NCI-H510A treated with DMSO at 0.1 percent for 48 hours (cell line): ENCODE results near the gene NRDE2.

Experiments used
- DNase-seq: peaks from one replicate; lab custom pipeline; 2025; lab: John Stamatoyannopoulos, UW

Gene NRDE2, protein sequence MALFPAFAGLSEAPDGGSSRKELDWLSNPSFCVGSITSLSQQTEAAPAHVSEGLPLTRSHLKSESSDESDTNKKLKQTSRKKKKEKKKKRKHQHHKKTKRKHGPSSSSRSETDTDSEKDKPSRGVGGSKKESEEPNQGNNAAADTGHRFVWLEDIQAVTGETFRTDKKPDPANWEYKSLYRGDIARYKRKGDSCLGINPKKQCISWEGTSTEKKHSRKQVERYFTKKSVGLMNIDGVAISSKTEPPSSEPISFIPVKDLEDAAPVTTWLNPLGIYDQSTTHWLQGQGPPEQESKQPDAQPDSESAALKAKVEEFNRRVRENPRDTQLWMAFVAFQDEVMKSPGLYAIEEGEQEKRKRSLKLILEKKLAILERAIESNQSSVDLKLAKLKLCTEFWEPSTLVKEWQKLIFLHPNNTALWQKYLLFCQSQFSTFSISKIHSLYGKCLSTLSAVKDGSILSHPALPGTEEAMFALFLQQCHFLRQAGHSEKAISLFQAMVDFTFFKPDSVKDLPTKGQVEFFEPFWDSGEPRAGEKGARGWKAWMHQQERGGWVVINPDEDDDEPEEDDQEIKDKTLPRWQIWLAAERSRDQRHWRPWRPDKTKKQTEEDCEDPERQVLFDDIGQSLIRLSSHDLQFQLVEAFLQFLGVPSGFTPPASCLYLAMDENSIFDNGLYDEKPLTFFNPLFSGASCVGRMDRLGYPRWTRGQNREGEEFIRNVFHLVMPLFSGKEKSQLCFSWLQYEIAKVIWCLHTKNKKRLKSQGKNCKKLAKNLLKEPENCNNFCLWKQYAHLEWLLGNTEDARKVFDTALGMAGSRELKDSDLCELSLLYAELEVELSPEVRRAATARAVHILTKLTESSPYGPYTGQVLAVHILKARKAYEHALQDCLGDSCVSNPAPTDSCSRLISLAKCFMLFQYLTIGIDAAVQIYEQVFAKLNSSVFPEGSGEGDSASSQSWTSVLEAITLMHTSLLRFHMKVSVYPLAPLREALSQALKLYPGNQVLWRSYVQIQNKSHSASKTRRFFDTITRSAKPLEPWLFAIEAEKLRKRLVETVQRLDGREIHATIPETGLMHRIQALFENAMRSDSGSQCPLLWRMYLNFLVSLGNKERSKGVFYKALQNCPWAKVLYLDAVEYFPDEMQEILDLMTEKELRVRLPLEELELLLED

DNA sequence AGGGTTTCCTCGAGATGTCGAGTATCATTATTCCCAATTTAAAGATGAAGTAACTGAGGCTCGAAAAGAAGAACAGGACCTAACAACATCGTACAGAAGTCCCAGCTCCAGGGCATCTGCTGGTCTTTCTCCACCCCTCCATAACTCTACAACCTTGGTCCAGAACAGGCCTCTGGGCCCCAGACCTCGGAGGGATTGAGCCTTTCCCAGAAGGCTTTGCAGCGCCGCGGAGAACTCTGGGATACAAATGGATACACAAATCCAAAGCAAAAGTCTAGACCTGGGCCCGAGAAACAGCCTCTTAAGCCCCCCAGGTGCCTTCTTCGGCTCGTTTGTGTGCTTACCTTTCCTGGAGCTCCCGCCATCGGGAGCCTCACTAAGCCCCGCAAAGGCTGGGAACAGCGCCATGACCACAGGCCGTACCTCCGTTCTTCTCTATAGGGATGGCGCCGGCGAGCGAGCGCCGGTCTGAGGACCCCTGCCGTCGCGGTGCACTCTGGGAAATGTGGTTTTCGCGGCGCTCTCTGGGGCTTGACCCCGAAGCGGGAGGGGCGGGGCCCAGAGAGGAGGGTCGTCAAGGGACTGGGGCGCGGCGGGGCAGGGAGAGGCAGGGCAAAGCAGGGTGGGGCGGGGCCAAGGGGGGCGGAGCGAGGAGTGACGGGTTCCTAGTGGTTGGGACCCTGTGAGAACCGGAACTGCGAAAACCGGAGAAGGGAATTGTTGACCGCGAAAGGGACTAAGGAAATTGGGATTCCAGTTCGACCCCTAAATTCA is at the start of gene NRDE2:
Gene NRDE2, minus strand, starts transcription at position 445 of the 774 bp plus-strand sequence. Its CDS starts 37 bp downstream, at position 408.
- DNase-seq: peak; percentile 96

DNA sequence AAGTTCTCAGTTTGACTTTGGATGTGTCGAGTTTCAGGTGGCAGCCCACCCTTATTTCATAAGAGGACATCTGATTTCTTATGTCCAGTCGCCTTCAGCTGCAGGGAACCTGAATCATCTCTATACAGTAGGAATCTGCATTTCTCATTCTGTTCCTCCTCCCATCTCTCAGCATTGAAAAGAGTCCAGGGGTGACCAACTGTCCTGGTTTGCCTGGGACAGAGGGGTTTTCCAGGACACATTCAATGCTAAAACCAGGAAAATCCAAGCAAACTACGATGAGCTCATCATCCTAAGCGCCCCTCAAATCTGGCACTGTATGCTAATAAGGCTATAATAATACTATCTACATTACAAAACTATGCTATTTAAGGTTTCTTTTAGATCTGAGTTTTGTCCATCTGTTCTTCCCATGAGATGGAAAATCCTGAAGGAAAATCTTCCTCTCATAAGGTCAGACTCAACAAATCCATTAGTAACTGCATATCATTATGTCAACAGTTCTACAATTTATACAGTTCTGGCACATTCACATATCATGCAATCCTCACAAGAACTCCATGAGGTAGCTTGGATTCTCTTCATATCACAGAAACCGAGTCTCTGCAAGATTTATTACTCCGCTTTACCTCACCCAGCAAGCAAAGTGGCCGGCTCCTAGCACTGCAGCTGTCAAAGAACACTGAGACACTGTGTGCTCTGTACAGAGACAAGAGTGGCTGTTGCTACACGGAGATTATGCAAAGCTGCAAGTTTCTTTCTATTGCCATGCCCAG is 49.5 kb upstream of the NRDE2 start:
- DNase-seq: peak; percentile 65

DNA sequence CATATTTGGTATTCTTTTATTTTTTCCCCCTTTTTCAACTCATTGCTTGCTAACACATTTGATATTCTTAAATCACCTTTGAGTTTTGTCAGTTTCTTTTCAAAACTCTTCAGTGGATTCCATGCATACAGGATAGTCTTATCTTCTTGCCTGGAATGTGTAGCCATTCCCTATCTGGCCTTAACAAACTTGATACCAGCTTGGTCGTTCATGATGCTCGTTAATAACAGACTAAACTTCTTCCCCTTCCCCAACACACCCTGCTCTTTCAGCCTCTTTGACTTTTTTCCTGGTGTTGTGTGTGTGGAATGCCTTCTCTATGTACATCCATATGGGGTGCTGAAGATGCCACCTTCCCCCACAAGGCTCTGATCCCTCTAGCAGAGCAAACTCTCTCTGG is 47.4 kb upstream of the NRDE2 start:
- DNase-seq: no peak

DNA sequence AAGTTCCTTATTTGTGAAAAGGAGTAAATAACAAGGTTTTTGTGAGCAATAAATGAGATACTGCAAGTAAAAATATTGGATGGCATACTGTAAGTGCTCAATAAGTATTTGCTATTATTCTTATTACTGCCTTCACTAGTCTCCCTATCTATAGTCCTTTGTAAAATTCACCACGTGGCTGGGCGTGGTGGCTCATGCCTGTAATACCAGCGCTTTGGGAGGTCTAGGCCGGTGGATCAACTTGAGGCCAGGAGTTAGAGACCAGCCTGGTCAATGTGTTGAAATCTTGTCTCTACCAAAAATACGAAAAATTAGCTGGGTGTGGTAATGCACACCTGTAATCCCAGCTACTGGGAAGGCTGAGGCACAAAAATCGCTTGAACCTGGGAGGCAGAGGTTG is 46.5 kb upstream of the NRDE2 start:
- no peak for DNase-seq

DNA sequence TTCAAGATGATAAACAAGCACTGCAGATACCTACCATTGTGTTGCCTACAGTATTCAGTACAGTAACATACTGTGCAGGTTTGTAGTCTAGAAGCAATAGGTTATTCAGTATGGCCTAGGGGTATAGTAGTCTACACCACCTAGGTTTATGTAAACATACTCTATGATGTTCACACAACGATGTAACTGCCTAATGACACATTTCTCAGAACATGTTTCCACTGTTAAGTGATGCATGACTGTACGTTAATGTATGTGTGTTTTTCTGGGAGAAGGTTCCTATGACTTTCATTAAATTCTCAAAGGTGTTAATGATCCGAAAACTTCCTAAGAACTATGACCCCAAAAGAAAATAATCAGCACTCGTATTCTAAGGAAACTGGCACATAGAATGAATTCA is 44.2 kb upstream of the NRDE2 start:
- DNase-seq: peak; percentile 18

DNA sequence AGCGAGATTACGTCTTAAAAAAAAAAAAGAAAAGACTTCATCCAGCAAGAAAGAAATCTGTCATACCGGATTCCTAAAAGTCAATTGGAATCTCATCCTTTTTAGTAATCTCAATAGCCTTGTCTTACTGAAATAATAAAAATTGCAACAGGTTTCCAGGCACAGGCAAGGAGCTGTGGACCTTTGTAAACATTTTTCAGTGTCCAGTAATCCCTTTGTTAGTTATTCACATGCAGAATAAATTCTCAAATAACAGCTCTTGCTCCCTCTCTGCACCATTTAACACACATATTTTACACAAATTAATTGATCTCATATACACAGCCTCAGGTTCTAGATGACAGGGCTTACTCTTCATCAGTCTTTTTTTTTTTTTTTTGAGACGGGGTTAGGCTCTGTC is 43.1 kb upstream of the NRDE2 start:
- no peak for DNase-seq

DNA sequence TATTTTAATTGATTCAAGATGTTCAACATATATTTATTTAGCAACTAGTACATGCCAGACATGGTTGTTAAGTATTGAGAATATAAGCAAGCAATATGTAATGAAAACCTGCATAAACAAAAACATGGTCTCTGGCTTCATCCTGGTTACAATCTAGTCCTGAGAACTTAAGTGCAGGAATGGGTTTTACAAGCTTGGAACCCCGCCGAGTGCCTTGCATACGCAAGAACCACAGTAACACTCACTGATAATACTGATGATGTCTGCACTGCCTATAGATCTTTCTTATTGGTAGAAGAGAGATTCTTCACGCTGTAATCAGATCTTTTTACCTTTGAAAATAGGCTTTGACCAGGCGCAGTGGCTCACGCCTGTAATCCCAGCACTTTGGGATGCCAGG is 42.1 kb upstream of the NRDE2 start:
- no peak for DNase-seq

DNA sequence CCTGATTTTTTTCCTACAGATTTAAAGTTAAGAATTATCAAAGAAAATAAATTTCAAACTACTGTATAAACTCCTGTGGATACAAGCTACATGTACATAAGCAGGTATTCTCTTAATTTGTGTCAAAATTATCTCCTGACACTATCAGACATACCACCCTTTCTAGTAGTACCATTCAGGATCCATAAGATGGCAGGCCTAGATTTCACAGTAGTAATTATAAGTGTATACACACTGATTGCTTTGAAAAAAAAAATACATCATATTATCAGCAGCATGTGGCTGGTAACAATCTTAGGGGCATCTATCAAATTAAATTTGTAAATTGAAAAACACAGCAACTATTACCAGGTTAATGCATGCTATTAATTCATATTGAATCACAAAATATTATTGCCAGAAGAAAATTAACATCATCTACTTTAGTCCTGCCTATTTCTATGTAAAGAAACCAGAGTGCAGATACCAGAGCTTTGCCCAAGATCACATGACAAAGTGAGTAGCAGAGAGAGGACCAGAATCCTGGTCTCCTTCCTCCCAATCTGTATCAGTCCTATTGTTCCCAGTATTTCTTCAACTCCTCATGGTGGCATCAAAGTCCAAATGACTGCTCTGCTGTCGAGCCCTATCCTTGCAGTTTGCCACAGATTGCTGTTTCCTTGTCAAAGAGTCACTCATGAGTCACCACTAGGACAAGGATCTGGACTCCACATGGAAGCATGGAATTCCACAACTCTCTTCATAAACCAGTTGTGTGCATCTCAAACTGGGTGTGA is 37.4 kb upstream of the NRDE2 start:
- no peak for DNase-seq

DNA sequence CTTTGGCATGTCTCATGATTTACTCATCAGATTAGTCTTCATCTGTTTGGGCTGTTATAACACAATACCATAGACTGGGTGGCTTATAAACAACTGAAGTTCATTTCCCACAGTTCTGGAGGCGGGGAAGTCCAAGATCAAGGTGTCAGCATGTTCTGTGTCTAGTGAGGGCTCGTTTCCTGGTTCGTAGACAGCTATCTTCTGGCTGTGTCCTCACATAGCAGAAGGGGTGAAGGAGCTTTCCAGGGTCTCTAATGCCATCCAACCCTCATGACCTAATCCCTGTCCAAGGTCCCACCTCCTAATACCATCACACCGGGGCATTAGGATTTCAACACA is 30.8 kb upstream of the NRDE2 start:
- DNase-seq: no peak

DNA sequence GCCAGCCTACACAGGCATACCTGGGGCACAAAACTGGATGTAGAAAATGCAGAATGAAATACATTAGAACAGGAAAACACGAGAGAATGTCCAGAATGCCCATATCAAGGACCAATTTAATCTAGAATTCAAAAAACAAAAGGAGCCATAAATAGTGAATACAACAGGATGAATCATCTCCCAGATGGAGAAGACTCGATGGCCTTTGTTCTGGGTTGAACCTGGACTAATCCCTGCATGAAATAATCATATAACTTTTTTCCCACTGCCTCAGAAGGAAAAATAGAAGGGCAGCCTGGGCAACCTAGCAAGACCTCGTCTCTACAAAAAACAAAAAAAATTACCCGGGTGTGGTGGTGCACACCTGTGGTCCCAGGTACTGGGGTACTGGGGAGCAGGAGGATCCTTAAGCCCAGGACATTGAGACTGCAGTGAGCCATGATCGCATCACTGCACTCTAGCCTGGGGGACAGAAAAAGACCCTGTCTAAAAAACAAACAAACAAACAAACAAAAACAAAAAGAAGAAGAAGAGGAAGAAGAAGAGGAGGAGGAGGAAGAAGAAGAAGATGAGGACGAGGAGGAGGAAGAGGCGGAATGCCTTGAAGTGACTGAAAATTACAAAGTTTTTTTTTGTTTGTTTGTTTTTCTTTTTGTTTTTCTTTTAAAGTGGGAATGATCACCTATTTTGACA is 30.3 kb upstream of the NRDE2 start:
- no peak for DNase-seq

DNA sequence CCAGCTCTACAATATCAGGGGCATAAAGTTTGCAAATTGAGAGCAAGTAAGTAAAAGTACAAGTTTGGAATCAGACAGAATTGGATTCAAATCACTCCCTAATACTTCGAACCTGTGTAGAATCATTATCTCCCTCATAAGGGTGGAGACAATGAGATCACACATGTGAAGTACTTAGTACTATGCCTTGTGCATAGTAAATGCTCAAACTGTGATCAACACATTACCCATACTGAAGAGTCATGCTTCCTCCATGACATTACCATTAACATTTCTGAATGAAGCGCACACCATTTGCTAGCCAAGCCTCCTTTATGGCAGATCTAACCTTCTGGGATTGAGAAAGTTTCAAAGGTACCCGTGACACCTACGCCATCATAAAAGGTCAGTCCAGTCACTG is 26.6 kb upstream of the NRDE2 start:
- no peak for DNase-seq

DNA sequence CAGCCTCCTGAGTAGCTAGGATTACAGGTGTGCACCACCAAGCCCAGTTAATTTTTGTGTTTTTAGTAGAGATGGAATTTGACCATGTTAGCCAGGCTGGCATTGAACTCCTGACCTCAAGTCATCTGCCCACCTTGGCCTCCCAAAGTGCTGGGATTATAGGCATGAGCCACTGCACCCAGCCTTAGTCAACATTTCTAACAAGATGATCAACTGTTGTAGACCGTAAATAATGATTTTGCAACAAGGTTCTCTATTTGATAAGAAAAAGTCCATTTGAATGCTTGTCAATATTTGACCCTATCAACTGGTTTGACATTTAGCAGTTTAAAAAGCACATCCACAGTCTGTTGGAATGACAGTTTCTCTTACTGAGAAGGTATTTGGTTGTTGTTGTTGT is 25.2 kb upstream of the NRDE2 start:
- no peak for DNase-seq

DNA sequence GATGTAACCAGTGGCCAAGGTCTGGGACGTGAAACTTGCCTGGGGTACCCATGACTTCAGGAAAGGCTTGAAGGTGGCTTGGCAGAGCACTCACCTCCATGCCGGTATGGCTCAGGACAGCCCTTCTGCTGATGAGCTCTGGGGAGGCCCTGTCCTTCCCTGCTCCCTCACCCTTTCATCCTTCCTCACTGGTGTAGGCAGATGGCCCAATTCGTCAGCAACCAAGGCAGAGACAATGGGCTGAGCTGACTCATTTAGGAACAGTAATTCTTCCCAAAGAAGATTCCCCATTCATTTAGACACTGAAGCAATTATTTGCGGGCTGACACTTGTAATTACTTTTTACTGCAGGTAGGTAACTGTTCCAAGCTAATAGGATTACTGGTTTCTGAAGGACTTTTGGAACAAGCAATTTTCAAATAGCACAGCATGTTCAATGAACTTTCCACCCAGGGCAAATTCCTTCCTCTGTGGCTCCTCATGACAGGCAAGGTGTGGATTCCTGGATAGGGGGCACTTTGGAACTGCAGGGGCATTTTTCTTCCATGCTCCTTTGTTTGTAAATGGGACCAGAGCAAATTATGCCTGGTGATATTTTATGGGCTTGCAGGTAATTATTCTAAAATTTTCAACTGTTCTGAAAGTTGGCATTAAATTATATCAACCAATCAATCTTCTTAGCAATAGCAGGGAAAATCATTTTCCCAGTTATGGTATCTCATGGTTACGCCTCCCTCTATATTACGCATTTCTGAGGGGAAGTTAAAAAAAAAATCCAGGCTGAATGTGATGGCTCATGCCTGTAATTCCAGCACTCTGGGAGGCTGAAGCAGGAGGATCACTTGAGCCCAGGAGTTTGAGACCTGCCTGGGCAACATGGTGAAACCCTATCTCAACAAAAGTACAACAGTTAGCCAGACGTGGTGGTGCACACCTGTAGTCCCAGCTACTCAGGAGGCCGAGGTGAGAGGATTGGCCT is 24.1 kb upstream of the NRDE2 start:
- DNase-seq: no peak

DNA sequence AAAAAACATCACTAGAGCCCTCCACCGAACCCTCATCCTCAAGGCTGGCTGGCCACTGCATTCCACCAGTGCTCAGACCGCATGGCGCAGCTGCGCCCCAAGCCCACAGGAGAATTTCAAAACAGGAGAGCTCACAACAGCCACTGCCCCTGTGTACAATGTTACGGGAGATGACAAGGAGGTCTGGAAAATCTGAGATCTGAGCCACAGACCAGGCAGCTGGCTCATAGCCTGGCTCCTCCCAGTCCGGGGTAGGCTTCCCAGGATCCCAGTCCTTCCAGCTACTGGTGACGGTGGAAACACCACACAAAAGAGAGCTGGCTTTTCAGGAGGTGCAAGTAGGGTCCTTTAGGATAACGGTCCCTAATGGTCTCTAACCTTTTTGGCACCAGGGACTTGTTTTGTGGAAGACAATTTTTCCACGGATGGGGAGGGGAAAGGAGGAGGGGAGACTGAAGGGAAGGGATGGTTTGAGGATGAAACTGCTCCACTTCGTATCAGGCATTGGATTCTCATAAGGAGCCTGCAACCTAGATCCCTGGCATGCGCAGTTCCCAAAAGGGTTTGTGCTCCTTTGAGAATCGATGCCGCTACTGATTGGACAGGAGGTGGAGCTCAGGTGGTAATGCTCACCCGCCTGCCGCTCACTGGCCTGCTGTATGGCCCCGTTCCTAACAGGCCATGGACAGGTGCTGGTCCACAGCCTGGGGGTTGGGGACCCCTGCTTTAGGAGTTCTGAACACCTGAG is 23.0 kb upstream of the NRDE2 start:
- DNase-seq: no peak

DNA sequence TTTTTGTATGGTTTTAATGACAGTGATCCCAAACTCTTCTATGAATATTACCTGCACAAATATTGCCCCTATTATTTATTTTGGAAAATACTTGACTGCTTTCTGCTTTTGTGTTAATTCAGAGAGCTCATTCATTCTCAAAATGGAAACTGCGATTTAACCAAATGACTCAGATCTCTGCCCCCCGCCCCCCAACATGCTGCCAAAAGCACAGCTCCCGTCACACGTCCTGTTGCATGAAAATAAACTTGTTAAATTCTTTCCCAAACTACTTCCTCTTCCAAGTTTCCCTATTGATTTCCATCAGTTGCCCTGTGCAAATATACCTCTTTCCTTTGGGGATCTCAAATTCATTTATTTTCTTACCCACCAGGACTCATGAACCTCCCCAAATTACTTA is 18.0 kb upstream of the NRDE2 start:
- DNase-seq: no peak

DNA sequence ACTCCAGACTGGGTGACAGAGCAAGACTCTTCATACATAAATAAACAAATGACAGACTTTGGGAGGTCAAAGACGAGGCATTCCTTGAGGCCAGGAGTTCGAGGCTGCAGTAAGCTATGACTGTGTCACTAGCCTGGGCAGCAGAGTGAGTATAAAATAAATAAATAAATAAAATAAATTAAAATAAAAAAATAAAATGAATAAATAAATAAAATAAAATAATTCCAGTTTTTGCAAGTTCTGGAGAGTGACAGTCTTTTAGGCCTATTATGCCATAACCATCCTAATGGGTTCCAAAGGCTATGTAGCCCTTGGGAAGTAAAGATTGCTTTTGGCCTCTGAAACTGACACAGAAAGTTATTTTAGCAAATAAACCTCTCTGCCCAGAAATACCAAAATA is 16.5 kb upstream of the NRDE2 start:
- no peak for DNase-seq

DNA sequence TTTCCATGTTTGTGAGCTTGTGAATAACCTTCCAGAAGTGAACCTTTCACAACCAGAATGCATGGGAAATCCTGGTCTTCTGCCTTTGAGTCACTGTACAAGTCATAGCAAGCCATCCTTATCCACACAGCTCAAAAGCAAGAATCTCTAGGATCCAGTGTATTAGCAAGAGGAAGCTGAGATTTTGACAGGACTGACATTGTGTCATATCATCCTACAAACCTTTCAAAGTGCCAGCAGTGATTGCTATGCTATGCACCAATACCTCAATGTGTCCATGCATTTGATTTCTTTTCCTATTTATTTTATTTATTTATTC is 13.5 kb upstream of the NRDE2 start:
- DNase-seq: no peak
